SU-DHL-6 (cell line): ENCODE data around the gene SIL1.

Experiments used
- H2AFZ ChIP-seq: fragments of 200-600 bp; sonication (generic); 2 replicates; pipeline ENCODE4 v1.6.1; 2014; ENCODE audit warnings: low read depth, mild to moderate bottlenecking, moderate library complexity, mixed read lengths, antibody characterized with exemption, low read length; ENCODE audit not compliant: severe bottlenecking
- H3F3A ChIP-seq: fragments of 200-600 bp; shearing (Covaris generic); 2 replicates; pipeline ENCODE4 v1.6.0; 2016; ENCODE audit warnings: antibody characterized with exemption, mild to moderate bottlenecking; ENCODE audit not compliant: insufficient read depth
- H3K27ac ChIP-seq: fragments of 200-600 bp; sonication (generic); 2 replicates; pipeline ENCODE4 v1.5.1; 2016; ENCODE audit warnings: low read depth, mild to moderate bottlenecking, low read length, moderate library complexity, mixed read lengths
- H3K27me3 ChIP-seq: fragments of 200-600 bp; sonication (generic), shearing (Covaris generic); 2 replicates; pipeline ENCODE4 v1.6.0; 2014; ENCODE audit warnings: mild to moderate bottlenecking, low read length
- H3K36me3 ChIP-seq: fragments of 200-600 bp; sonication (generic); 2 replicates; pipeline ENCODE4 v1.6.1; 2014; ENCODE audit warnings: mild to moderate bottlenecking, low read length, mixed read lengths
- H3K4me2 ChIP-seq: fragments of 300-600, 200-600 bp; shearing (Covaris generic), sonication (generic); 2 replicates; pipeline ENCODE4 v1.6.0; 2014; ENCODE audit warnings: low read length, low read depth, mild to moderate bottlenecking; ENCODE audit not compliant: poor library complexity, severe bottlenecking
- H3K4me3 ChIP-seq: fragments of 200-600 bp; sonication (generic); 2 replicates; pipeline ENCODE4 v1.5.1; 2014; ENCODE audit warnings: antibody characterized with exemption, low read length, mild to moderate bottlenecking, mixed read lengths; ENCODE audit not compliant: insufficient read depth, poor library complexity, severe bottlenecking
- H3K79me2 ChIP-seq: fragments of 200-600 bp; sonication (generic); 2 replicates; pipeline ENCODE4 v1.6.1; 2014; ENCODE audit warnings: mild to moderate bottlenecking, low read length, moderate library complexity; ENCODE audit not compliant: insufficient read depth
- H3K9ac ChIP-seq: fragments of 200-600 bp; sonication (generic); 2 replicates; pipeline ENCODE4 v1.7.0; 2014; ENCODE audit warnings: mild to moderate bottlenecking, low read length
- H3K9me2 ChIP-seq: fragments of 200-600 bp; sonication (generic); replicated peaks from 2 replicates; pipeline ENCODE4 v1.6.1; 2014; ENCODE audit warnings: low read length; ENCODE audit not compliant: insufficient read depth
- H3K9me3 ChIP-seq: fragments of 200-600 bp; sonication (generic); 2 replicates; pipeline ENCODE4 v1.6.1; 2014; ENCODE audit warnings: low read length, mixed read lengths; ENCODE audit not compliant: insufficient read depth
- H4K20me1 ChIP-seq: fragments of 200-600 bp; sonication (generic); 2 replicates; pipeline ENCODE4 v1.6.1; 2014; ENCODE audit warnings: low read depth, mild to moderate bottlenecking, antibody characterized with exemption, low read length, moderate library complexity, mixed read lengths
- CTCF ChIP-seq: fragments of 200-600 bp; sonication (generic); IDR thresholded peaks from one replicate; pipeline ENCODE4 v1.5.1; 2017; ENCODE audit warnings: antibody characterized with exemption, mild to moderate bottlenecking, low read length, moderate library complexity; ENCODE audit not compliant: insufficient read depth, poor library complexity, severe bottlenecking
- EZH2phosphoT487 ChIP-seq: fragments of 200-600 bp; sonication (generic), shearing (Covaris generic); conservative IDR thresholded peaks from 2 replicates; pipeline ENCODE4 v1.6.1; 2018; ENCODE audit warnings: mild to moderate bottlenecking, antibody characterized with exemption, low read length, moderate library complexity, mixed read lengths

The SIL1 gene

GRCh38 chr5:139019211-139019610, 179.0 kb downstream of the SIL1 start:
- TF ChIP-seq EZH2phosphoT487 (no peak), CTCF (no peak)
- H3K9me3 ChIP-seq: no peaks in the 10 kb centered on the region

GRCh38 chr5:139017624-139018023, 180.5 kb downstream of the SIL1 start:
- no peaks in the 10 kb centered on the region for H3K36me3 ChIP-seq
- H3K27me3 ChIP-seq: no peaks in the 10 kb centered on the region

More at GRCh38 chr5:139019211-139019610, 179.0 kb downstream of the SIL1 start:
- no peak overlapping the region for H3K27ac ChIP-seq
- no peaks in the 10 kb centered on the region for H3K9me2 ChIP-seq
- H3K9ac ChIP-seq: no peak overlapping the region
- no peak overlapping the region for H3K4me2 ChIP-seq
- no peaks in the 10 kb centered on the region for H4K20me1 ChIP-seq
- no peak overlapping the region for H3K4me3 ChIP-seq
- H2AFZ ChIP-seq: no peak overlapping the region
- H3K79me2 ChIP-seq: no peaks in the 10 kb centered on the region
- H3K27me3 ChIP-seq: no peaks in the 10 kb centered on the region
- no peaks in the 10 kb centered on the region for H3F3A ChIP-seq
- no peaks in the 10 kb centered on the region for H3K36me3 ChIP-seq

GRCh38 chr5:139016186-139016585, 182.0 kb downstream of the SIL1 start:
- no peak overlapping the region for H3K9ac ChIP-seq
- TF ChIP-seq EZH2phosphoT487: no peak
- no peak for TF ChIP-seq CTCF
- no peak overlapping the region for H2AFZ ChIP-seq
- H3K4me3 ChIP-seq: no peak overlapping the region
- no peak overlapping the region for H3K4me2 ChIP-seq
- no peaks in the 10 kb centered on the region for H3K9me2 ChIP-seq
- H3F3A ChIP-seq: no peaks in the 10 kb centered on the region
- H3K27me3 ChIP-seq: no peaks in the 10 kb centered on the region
- no peaks in the 10 kb centered on the region for H3K79me2 ChIP-seq
- no peaks in the 10 kb centered on the region for H3K36me3 ChIP-seq
- H3K27ac ChIP-seq: no peak overlapping the region
- H3K9me3 ChIP-seq: no peaks in the 10 kb centered on the region
- H4K20me1 ChIP-seq: no peaks in the 10 kb centered on the region

More at GRCh38 chr5:139017624-139018023, 180.5 kb downstream of the SIL1 start:
- Histone ChIP-seq H3K9me2 (no peaks in the 10 kb centered on the region), H4K20me1 (no peaks in the 10 kb centered on the region), H3K4me2 (no peak overlapping the region), H3K9me3 (no peaks in the 10 kb centered on the region), H3K79me2 (no peaks in the 10 kb centered on the region), H2AFZ (no peak overlapping the region), H3K9ac (no peak overlapping the region), H3K27ac (no peak overlapping the region), H3F3A (no peaks in the 10 kb centered on the region), H3K4me3 (no peak overlapping the region)
- TF ChIP-seq EZH2phosphoT487 (no peak), CTCF (no peak)

- H3K79me2 ChIP-seq: no peaks in the 10 kb centered on the region
- no peak overlapping the region for H3K27ac ChIP-seq
- no peak overlapping the region for H2AFZ ChIP-seq
- no peaks in the 10 kb centered on the region for H3K36me3 ChIP-seq
- no peaks in the 10 kb centered on the region for H3F3A ChIP-seq
- no peaks in the 10 kb centered on the region for H3K9me3 ChIP-seq
- no peak overlapping the region for H3K9ac ChIP-seq
- no peaks in the 10 kb centered on the region for H3K9me2 ChIP-seq
- no peaks in the 10 kb centered on the region for H3K27me3 ChIP-seq
- TF ChIP-seq EZH2phosphoT487 (no peak), CTCF (no peak)
- no peak overlapping the region for H3K4me3 ChIP-seq
- H3K4me2 ChIP-seq: no peak overlapping the region
- no peaks in the 10 kb centered on the region for H4K20me1 ChIP-seq
Observed at GRCh38 chr5:139014726-139015125, 183.4 kb downstream of the SIL1 start.
